Activated T-helper 9 cell treated with anti-CD3 and anti-CD28 coated beads, Interleukin-2, amount 50 U/mL, for 16 hours (primary cell): ENCODE data around the gene LPIN3.

Source experiments
- DNase-seq: peaks from one replicate; pipeline ENCODE4 v3.0.0-alpha.2; 2020; ENCODE audit warnings: low read depth

The LPIN3 gene

DNA sequence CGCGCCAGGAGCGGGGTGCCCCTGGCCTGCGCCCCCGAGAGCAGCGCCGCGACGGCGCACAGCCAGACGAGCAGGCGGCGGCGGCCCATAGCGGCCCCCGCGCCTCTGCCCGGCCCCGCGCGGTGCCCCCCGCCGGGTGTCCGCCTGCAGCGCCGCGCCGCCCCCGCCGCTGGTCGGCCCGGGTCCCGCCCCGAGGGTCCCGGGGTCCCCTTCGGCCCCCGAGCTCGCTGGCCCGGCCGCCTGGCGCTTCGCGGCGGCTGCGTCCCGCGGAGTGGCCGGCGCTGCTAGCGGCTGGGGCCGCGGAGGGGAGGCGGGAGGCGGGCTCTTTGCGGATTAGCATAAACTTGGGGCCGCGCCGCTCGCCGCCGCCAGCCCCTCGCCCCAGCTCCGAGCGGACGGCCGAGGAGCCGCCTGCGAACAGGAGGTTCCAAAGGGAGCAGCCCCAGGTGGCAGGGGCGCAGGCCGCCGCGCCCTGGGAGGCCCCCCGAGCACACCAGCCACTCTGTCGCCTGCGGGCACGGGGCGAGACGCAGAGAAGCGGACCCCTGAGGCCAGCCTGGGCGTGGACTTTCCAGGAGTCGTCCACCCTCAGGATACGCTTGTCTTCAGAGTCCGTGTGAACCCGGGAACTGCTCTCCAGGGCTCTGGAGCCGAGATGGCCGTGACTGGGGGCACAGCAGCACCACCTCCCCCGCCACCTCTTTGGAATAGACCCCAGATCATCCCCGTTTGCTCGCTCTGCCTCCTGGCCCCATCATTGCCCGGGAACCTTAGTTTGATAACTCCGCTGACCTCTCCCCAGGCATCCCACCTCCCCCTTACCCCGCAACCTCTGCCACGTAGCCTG is 26.1 kb downstream of the LPIN3 start, which contains the start of gene EMILIN3:
Gene EMILIN3, minus strand, starts transcription at position 273 of the 847 bp plus-strand sequence. Its CDS starts 184 bp downstream, at position 89.
- DNase-seq = no peak

DNA sequence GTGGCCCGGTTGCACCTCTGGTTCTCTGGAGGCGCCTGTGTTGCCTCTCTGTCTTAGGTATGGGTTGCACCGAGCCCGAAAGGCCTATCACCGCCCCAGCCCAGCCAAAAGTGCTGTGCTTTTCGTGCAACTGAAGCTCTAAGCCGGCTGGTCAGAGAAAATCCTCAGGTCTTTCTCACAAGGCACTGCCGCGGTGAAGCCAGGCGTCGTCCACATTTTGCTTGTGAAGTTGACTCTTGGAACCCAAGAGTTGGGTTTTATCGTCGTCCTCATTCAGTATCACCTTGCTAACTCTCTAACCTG is 26.7 kb downstream of the LPIN3 start:
- no peak for DNase-seq

DNA sequence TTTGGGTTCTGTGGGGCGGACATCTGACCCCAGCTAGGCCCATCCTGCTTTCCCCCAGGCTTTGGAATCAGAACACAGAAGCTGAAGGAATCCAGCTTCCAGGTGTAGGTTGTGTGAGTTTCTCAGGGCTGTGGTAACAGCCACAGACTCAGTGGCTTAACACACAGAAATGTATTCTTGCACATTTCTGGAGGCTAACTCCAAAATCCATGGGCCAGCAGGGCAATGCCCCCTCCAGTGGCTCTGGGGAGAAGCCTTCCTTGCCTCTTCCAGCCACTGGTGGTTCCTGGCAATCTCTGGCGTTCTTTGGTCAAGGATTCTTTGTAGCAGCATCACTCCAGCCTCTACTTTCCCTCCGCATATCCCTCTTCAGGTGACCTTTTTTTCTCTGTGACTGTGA is 27.3 kb downstream of the LPIN3 start:
- DNase-seq = no peak

DNA sequence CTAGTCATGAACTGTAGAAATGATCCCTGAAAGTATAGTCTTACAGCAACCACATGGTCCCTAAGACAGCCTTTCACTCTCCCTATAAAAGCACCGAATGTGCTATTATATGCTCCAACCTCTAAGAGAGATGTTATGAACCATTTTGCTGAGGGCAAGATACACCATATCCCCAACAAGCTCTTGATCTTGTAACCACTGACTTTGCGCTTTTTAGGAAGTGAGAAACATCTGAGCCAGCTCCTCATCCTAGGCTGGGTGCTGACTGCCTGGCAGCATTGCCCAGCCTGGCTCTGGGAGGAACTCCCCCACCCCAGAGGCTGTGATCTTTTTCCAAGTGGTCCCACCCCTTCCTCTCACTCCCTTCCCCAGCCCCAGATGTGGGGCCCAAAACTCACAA is 29.1 kb downstream of the LPIN3 start:
- DNase-seq = no peak

DNA sequence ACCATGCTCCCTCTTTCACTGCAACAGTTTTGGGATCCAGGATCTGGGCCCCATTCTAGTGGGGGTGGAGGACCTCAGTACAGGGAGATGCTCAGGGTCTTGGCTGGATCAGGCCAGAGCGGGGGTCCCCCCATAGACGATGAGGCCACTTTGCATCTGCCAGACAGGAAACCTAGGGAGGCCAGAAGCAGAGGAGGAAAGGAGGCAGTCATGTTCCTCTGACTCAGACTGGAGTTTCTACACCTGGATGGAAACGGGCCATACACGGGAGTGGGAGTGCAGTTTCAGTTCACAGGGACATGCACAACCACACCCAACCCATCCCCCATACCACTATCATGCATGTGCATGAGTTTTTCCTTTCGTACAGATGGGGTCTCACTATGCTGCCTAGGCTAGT is 29.6 kb downstream of the LPIN3 start:
- no peak for DNase-seq

DNA sequence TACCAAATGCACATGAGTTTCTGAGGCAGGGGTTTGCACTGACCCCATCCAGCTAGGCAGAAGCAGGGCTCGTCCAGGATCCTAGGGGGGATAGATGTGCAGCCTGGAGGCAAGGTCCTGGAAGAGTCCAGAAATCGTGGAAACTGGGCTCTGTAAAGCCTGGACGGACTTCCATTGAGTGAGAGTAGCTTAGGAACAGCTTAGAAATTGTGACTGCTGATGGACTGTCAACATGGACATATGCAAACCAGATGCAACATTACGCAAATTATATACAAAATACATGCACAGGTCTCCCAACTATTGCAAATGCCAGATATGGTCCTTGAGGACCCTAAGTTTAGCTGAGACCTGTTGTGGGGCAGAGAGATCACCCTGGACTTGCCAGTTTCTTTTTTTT is 30.8 kb downstream of the LPIN3 start:
- no peak for DNase-seq

DNA sequence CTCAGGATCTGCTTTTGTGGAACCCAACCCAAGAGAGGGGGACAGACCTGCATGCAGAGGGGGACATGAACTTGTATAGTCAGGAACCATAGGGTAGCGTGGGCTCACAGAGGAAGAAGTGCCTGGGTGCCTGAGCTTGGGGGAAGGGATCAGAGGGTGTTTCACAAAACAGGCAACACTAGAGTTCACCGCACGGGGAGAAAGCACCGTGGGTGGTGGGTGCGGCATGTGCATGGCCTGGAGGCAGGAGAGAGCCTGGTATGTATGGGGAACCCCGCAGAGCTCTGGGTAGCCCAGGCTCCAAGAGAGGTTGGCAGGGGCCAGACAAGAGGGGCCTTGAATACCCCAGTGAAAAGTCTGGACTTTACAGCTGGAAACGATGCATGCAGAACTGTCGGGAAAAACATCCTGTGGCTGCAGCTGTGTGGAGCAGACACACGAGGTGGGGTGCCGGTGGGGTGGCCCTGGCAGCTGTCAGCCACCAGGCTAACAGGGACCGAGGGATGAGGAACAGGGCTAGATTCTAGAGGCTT is 32.7 kb downstream of the LPIN3 start:
- no peak for DNase-seq

DNA sequence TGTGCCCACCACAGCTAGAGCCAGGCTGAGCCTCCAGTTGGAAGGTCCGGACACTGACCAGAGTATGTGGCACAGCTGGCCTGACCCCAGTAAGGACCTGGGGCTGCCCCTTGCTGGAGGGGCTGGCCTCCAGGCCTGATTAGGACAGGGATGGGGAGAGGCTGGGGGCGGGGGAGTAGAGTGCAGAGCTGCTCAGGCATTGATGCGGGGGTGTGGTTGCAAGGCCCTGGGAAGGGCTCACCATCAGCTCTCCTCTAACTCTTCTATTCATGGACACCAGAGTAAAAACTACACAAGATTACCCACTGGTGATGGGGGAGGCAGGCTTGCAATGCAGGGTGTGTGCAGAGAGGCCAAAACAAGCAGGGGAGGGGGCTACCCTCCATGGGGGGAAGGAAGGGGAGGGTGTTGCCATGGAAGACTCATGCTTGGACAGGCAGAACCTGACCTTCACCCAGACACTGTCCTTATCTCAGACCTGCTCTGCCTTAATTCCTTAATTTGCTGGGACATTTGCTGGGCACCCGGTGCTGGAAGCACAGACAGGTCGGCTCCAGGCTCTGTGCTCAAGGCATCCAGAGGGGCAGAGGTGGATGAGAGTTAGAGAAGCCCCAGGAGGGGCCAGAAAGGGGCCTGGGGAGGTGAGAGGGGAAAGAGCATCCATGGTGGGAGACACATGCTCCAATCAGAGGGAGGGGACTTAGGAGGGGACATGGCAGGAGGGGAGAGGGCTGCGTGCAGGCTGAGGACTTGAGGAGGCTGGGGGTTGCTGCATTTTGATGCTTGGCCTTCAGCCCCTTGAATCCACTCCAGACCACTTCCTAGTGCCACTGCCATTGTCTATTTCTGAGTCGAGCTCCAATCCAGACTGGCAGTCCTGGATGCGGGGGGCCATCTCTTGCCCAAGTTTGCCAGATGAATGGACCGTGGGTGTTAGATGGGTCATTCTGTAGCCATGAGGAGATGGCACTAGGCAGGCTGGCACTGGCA is 33.6 kb downstream of the LPIN3 start:
- DNase-seq = no peak

DNA sequence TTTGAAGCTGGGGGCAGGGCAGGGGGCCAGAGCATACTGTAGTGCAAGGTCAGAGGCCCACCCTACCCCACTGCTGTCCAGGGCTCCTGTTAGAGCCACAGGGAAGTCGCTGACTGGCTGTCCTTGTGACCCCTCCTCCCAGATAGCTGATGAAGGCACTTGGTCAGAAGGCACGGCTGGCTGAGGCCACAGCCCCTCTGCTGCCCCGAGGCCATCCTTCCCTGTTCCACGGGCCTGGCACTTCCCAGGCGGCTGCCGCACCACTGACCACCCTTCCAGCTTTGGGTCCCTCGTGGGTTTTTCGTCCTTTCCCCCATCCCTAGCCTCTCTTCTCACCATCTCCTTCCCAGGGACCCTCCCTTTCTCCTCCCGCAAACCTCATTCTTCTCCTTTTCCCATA is 35.2 kb downstream of the LPIN3 start:
- DNase-seq = no peak

DNA sequence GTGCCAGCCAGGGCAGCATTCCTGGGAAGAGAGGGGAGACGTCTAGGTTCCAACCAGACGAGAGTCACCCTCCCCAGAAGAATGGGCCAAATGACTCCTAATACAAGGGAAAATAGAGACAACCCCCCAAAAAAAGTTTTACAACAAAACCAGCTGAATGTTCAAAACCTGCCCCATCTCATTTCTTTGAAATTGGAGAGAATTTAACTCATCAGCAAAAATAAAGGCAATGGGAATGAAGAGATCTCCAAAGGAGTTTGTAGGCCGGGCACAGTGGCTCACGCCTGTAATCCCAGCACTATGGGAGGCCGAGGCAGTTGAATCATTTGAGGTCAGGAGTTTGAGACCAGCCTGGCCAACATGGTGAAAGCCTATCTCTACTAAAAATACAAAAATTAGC is 35.7 kb downstream of the LPIN3 start:
- DNase-seq = no peak

DNA sequence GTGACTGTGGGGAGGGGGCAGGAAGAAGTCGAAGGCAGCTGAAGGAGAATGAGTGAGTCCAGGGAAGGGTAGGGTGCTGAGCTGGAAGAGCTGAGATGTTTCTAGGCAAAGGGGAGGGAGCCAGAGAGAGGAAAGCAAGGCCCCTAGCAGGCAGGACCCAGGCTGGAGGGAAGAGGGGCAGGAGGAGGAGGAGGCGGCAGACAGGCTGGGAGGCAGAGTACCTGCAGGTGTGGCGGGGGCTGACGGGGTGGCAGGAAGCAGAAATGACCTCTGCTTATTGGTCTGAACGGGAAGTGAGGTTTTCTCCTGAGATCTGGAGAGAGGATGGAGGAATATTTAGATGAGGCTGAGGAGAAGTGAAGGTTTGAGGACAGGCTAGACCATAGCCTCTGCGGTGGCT is 36.7 kb downstream of the LPIN3 start:
- no peak for DNase-seq

DNA sequence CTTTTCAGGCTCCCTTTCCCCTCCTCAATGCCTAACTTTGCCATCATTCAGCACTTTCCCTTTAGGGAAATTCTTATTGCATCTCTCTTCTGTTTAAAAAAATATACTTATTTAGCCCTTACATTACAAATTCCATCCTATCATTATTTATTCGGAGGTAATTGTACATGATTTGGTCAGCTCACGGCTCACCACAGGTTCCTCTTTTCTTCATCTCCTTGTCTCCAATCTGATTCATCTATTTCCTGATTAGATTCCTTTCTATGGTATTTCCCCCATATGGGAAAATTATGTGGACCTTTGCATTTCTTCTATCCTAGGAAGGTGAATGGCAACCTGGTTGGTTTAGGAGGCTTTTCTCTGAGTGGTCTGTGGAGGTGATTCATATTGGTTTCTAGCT is 38.9 kb downstream of the LPIN3 start:
- DNase-seq = no peak

DNA sequence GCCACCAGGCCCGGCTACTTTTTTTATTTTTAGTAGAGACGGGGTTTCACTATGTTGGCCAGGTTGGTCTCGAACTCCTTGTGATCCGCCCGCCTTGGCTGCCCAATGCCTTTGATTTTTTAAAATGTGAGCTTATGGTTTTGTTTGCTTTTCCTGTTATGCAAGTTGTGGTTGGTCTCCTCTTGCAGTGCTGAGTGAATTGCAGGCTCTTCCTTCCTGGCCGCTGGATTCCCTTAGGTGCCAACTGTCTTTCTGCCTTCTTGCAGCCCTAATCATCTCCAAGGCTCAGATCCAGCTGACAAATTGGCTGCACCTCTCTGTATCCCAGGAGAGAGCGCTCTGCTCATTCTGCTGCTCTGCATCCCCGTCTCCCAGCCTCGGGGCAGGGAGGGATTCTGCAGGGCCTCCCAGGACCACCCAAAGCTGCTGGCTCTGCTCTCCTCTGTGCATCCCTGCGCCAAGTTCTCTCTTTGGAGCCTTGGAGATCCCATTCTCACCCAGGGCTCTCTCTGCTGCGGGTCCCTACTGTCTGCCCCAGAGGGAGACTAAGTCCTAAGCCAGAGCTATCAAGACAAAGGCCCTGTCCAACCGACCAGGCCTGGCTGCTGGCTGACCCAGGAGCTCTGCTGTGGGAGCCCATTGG is 40.1 kb downstream of the LPIN3 start:
- no peak for DNase-seq

DNA sequence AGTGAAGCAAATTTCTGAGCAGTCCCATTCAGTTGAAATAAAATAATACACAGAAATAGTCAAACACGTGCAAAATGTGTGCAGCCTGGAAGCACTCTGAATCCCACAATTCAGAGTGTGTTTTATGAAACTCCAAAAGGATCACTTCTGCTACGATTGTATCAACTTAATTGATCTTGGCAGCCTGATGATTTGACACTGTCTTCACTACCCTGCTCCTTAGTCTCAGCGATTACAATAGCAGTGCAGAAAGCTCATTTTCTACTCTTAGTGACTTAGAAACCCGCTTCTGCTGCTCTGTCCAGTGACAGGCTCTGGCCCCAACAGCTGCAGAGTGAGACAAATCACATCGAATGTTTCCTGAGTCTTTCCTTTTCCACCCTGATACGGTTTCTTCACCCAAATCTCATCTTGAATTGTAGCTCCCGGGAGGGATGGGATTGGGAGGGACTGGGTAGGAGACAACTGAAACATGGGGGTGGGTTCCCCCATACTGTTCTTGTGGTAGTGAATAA is 42.2 kb downstream of the LPIN3 start:
- no peak for DNase-seq

DNA sequence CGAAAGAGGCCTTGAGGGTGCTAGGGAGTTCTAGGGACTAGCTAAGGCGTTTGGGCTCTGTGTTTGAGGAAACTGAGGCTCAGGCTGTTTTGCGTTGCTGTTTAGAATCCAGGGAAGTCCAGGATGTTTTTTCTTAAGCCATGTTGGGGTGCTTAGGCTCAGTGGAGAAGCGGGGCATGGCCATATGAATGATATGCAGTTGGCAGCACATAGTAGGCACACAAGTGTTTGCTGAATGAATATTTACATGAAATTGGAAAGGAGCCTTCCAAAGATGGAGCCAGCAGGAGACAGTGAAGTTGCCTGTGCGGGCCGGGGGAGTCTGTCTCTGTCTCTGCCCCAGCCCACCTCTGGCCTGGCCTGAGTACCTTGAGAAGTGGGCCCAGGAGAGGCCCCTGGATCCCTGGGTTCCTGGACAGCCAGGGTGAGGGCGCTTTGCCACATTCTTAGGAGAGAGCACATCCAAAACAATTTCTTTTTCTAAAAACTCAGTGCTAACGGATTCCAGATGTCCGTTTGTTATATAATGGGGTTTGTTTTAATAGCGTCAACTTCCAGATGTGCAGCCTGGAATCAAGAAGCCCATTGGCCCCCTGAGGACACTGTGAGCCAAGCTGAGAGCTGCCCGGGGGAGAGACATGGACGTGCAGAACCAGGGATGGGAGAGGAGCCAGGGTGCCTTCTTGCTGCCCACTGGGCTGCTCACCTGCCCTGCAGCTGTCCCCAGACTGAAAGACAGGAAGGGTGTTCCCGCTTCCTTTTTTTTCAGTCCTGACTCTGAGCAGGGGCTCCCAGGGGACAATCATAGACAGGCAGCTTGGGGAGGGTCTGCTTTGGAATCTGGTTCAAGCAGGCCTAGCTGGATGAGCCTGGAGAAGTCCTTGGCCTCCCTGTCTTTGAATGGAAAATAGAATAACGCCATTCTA is 46.1 kb downstream of the LPIN3 start:
- DNase-seq = no peak

DNA sequence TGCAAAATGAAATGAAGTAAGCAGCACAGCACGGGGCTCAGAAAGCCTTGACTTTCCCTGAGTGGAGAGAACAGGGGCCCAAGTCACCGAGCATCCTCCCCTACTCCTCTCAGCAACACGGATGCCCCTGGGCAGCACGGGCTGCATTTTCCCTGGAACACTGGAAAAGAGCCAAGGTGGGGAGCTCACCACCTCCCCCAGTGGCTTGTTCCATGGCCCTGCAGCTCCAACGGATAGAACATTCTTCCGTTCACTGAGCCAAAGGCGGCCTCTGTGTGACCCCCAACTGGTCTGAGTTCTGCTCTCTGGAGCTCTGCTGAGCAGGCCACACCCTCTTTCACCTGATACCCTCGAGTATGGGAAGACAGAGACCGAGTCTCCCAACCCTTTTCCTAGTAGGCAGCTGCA is 46.8 kb downstream of the LPIN3 start:
- DNase-seq = no peak

DNA sequence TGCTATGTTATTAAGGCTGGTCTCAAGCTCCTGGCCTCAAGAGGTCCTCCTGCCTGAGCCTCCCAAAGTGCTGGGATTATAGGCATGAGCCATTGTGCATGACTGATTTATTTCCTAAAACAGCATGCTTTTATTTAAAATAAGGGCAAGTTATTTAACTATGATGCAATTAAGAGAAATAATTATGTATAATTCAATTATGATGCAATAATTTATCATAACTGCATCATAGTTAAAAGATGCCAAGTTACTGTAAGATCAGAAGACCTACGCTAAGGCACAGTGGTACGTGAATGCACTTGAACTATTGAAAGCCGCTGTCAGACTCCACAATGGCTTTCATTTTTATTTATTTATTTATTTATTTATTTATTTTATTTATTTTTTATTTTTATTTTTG is 50.3 kb downstream of the LPIN3 start:
- no peak for DNase-seq

DNA sequence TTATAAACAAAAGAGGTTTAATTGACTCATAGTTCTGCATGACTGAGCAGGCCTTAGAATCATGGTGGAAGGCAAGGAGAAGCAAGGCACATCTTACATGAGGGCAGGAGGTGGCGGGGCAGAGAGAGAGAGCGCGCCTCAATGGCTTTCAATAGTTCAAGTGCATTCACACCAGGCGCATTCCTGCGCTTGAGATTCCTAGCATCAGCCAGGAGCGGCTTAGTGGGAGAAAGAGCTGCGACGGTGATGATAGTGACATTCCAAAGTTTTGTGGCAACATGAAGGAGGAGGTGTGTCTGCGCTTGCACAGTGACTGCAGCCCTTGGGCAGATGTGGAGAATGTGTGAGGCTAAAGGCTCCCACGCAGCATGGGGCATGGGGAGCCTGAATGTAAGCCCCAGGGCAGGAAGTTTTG is 51.0 kb downstream of the LPIN3 start:
- no peak for DNase-seq

DNA sequence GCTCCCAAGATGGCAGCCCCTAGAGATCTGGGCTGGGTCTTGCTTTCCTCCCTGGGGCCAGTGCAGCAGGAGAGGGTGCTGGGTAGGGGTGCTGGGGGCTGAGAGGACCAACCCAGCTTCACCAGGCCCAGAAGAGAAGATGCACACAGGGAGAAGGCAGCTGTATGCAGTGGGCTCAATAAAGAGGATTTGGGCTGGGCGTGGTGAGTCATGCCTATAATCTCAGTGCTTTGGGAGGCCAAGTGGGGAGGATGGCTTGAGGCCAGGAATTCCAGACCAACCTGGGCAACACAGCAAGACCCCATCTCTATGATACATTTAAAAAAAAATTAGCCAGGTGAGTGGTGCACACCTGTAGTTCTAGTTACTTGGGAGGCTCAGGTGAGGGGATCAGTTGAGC is 51.7 kb downstream of the LPIN3 start:
- no peak for DNase-seq

DNA sequence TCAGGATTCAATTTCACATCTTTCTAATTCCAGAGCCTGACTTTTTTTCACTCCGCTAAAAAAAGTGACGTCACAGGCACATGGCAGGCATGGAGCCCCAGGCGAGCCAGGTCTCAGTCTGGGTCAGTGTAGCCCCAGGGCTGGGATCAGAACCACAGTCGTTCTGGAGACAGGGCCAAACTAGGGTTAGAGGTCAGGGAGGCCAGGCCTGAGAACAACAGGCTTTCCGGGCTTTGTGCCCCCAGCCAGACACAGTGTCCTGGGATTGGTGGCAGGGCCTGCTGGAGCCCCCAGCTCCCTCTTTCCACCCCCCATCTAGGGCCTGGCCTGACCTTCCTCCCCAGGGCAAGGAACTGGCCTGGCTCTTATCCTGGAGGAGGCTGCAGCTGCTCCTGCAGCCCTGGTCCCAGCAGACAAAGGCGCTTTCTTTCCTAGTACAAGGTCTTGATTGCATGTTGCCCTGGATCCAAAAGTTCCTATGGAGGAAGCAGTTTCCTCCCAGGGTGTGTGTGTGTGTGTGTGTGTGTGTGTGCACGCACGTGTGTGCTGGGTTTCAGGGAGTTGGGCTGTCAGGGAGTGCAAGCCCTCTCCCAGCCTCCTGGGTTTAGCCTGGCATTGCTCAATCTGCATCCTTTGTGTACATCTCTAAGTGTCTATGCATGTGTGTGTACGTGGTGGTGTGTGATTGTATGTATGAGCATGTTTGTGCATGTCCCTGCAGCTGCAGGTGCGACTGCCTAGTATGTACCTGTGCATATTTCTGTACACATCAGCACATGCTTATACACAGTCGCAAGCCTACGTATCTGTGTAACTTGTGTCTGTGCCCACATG is 52.5 kb downstream of the LPIN3 start:
- no peak for DNase-seq
